Measurements from ENCODE around the gene PCBP4.
"Not testable (repeated sequence)": the region's sequence is repeated elsewhere in the genome, so short reads cannot be mapped to it uniquely, and the experiment has no call there.

PCBP4 gene

DNA sequence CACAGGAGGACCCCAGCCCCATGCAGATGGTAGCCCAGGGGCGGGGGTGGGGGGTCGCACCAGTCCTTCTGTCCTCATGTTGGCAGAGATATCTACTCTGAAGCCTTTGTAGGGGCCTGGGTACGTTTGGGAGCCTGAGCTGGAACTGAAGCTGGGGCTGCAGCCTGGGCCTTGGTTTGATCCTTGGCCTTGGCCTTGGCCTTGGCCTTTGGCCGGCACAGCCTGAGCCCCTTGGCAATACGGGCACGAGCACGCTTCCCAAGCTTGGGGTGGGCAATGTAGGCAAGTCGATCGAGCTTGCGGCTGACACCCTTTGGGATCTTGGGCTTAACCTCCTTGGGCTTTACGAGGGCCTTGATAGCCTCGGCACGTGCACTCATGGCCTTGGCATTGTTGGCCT lies 26.4 kb upstream of the PCBP4 start:
- DNase-seq = peak in 1 of 3 experiments; percentile 8

DNA sequence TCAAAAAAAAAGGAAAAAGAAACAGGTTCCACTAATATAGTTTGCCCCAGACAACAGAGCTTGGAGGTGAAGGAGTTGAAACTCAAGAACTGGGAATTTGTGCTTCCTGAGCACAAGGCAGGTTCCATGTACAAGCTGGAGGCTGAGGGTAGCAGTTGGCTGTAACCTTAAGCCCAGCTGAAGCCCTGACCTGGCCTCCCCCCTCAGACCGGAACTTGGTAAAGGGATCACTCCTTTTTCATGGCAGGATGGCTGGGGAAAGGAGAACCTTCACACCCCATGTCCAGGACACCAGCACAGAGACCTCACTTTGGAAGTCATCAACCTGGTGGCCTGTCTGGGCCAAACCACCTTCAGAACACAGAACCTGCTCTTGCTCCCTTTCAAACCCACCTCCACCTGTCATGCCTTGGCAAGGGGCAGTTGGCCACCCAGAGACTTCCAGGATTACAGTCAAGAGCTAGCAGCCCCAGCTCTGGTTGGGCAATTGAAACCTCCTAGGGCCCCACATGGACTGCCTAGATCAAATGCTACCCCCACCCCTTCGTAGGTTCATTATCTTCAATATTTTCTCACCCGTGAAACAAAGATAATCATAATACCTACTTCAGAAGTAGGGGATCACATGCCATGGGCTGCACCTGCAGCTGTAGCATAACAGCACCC lies 24.9 kb upstream of the PCBP4 start:
- DNase-seq = no peak

DNA sequence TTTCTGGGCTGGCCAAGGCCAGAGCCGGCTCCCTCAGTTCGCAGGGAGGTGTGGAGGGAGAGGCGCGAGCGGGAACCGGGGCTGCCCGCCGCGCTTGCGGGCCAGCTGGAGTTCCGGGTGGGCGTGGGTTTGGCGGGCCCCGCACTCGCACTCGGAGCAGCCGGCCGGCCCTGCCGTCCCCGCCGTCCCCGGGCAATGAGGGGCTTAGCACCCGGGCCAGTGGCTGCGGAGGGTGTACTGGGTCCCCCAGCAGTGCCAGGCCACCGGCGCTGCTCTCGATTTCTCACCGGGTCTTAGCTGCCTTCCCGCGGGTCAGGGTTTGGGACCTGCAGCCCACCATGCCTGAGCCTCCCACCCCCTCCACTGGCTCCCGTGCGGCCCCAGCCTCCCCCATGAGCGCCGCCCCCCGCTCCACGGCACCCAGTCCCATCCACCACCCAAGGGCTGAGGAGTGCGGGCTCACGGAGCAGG lies 23.3 kb upstream of the PCBP4 start:
- not testable (repeated sequence) for DNase-seq

DNA sequence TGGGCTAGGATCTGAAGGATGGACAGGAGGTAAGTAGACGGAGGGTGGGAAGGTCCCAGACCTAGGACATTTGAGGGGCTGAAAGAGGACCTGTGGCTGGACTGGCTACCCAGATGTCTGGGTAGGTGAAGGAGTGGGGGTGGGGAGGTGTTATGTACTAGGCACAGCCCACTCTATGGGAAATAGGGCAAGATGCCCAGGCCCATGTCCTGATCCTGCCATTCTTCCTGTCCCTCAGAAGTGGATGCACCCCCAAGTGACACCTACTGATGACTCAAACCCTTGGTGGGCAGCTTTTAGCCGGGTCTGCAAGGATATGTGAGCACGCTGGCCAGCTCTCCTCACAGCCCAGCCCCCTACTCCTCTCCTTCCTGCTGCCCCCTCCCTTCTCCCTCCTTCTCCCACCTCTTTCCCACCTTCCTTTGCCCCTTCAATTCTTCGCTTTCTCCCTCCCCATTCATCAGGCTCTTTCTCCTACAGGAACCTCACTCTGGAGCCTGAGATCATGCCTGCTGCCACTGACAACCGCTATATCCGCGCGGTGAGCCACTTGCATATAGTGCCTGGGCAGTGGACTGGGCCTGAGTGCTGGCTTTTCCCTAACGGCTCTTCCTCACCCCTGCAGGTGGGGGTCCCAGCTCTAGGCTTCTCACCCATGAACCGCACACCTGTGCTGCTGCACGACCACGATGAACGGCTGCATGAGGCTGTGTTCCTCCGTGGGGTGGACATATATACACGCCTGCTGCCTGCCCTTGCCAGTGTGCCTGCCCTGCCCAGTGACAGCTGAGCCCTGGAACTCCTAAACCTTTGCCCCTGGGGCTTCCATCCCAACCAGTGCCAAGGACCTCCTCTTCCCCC lies 21.3 kb upstream of the PCBP4 start:
- no peak for DNase-seq

DNA sequence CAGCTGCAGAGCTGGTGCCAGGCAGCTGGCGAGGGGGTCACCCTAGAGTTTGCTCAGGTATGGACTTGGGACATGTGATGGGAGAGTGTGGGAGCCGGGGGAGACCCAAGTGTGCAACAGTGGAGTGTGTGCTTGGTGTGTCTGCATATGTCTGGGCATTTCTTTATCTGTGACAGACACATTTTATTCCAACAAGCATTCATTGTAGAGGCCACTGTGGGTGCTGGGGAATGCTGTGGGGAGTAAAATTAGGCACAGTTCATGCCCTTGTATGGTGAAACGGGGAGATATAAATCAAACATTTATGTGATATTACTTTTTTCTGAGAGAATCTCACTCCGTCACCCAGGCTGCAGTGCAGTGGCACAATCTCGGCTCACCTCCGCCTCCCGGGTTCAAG lies 20.3 kb upstream of the PCBP4 start:
- no peak for DNase-seq

DNA sequence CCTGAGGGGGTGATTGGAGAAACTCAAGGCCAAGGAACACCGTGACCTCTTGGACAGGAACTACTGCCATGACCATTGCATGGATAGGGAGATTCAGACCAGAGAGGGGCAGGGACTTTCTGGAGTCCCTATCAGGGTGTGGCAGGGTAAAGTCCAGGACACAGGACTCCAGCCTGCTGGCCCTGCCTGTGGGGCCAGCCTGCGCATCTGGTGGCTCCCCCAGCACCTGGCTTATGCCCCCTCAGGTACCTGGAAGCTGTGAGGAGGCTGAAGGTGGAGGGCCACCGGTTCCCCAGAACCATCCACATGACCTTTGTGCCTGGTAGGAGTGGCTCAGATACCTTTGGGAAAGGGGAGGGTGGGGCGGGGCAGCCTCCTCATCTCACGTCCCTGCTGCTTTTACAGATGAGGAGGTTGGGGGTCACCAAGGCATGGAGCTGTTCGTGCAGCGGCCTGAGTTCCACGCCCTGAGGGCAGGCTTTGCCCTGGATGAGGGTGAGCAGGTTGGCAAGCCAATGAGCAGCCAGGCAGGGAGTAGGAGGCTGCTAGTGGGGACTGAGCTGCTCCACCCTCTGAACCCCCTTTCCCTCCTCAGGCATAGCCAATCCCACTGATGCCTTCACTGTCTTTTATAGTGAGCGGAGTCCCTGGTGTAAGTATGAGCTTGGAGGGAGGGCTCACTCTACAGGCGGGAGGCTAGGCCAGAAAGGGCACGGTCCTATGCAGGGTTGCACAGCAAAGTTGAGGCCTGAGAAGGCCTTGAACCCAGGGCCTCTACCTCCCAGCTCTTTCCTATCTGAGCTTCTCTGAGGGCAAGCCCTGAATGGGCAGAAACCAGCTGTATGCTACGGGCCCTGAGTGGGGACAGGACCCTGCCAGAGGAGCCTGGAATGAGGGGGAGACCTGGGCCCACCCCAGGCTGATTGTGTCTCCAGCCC lies 19.0 kb upstream of the PCBP4 start:
- DNase-seq = no peak

DNA sequence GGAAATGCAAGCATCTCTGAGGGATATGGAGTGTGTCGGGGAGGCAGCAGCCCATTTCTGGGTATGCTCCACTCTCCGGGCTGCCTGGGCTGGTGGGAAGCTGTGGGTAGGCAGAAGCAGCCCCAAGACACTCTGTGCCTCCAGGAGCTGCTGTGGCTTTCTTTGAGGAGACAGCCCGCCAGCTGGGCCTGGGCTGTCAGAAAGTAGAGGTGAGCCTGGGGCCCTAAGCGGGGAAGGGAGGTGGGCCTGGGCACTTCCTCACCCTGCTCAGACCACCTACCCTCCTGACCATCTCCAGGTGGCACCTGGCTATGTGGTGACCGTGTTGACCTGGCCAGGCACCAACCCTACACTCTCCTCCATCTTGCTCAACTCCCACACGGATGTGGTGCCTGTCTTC lies 17.8 kb upstream of the PCBP4 start:
- DNase-seq = no peak

DNA sequence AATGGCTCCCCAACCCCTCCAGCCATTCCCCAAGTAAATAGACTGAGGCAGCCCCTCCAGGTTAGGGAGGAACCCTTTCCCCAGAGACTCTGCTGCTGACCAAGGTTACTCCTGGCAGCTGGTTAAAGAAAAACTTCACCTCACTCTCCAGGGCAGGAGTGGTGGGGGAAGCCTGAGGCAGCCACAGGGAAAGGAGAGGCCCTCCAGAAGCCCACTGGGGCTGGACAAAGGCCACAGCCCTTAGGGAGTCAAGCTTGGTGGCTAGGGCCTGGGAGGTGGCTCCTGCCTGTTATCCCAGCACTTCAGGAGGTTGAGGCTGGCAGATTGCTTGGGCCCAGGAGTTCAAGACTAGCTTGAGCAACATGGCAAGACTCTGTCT lies 17.0 kb upstream of the PCBP4 start:
- no peak for DNase-seq

DNA sequence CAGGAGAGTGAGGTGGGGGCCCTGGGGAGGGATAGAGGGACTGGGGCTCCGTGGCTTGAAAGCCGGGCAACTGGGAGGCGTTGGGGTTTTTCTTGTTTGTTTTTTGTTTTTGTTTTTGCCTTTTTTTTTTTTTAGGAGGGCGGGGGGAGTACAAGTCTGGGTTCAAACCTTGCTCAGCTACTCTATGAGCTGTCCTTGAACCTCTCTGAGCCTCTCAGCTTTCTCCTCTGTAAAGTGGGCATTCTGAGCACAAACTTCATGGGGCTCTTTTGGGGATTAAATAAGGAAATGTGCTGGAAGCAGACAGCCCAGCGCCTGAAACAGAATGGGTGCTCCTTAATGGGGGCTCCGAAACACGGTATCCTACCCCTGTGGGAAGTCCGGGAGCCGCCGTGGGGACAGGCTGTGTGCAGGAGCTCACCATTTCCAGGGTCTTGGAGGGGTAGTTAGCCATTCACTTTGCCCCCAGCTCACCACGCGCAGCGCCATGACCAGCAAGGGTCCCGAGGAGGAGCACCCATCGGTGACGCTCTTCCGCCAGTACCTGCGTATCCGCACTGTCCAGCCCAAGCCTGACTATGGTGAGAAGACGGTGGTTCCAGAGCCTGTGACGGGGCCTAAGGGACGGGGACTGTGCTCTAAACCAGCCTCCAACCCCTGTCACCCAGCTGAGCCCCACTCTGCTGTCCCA lies 16.5 kb upstream of the PCBP4 start:
- DNase-seq = no peak

DNA sequence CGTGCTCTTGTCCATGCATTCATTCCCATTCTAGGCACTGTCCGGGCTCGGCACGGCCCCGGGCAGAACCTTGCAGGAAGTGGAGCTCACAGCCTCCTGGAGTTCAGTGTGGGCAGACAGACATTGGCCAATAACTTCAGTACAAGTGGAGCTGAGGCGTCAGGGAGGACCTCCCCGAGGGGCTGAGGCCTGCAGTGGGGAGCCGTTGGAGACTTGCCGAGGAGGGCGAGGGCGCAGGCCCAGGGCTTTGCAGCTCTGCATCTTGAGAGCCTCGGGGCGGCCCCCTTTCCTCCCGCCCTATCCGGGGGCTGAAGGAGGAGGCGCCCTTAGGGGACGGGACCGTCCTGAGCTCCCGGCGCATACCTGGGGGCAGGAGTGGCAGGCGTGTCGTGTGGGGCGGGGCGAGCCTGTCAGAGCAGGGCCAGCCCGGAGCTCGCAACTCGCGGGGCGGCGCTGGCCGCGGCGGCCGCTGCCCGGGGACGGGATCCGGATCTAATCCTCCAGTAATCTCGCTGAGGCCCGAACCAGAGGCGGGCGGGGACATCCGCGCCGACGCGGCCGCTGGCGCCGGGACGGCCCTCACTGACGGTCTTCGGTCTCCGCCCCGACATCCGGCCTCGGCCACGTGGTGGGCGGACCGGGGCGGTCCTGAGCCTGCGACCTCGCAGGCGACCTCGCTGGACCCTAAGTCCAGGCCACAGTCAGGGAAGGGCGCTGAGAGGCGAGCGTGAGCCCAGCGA lies 15.8 kb upstream of the PCBP4 start, which contains the start of gene ACY1:
Gene ACY1, plus strand, starts transcription at position 698 of the 740 bp plus-strand sequence. CDS start 530 bp downstream, outside the sequence.
- peak; percentile 23 to 66 (median 62) for DNase-seq

DNA sequence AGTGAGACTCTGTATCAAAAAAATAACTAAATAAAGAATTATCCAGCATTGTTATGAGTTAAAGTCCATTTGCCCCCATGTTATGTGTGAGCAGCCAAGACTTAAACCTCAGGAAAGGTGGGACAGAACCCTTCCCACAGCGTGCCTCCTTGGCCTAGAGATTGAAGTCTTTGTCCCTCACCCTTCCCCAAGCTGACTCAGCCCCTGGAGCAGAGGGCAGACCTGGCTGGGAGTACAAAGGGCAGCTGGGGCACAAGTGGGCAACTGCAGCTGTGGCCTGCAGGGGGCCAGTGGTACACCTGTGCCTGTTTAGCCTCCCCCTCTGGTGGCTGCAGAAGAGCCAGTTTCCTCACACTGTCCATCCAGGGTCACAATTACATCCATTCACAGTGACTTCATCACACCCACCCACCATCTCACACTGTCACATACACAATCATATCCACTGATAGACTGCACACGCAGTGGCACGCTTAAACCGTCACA lies 15.1 kb upstream of the PCBP4 start:
- peak in 2 of 3 experiments; percentile 59 to 79 for DNase-seq

DNA sequence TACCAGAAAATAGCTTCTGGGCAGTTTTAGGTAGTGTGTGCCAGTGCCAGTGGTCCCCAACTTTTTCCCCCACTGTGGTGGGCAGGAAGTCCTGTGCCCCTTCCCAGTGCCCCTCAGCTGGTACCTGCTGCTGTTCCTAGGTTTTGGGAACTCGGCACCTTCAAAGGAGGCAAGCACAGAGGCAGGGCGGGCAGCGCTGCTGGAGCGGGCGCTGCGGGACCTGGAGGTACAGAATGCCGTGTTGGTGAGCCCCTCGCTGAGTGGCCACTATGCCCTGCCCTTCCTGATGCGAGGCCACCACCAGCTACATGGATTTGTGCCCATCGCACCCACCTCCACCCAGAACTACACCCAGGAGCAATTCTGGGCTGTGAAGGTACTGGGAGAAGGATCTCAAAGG lies 13.0 kb upstream of the PCBP4 start:
- DNase-seq = no peak

DNA sequence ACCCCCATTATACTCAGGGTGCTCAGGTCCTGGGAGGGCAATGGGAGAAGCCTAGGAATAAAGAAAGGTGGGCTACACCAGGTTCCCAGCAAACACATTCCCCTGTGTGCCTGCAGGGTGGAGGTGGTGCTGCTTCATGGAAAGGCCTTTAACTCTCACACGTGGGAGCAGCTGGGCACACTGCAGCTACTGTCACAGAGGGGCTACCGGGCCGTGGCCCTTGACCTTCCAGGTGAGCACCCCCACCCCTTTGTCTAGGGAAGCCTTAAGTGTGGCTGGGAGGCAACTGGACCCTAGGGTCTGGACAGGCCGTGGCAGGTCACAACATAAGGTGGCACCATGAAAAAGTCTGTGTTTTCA lies 10.9 kb upstream of the PCBP4 start:
- DNase-seq = no peak

DNA sequence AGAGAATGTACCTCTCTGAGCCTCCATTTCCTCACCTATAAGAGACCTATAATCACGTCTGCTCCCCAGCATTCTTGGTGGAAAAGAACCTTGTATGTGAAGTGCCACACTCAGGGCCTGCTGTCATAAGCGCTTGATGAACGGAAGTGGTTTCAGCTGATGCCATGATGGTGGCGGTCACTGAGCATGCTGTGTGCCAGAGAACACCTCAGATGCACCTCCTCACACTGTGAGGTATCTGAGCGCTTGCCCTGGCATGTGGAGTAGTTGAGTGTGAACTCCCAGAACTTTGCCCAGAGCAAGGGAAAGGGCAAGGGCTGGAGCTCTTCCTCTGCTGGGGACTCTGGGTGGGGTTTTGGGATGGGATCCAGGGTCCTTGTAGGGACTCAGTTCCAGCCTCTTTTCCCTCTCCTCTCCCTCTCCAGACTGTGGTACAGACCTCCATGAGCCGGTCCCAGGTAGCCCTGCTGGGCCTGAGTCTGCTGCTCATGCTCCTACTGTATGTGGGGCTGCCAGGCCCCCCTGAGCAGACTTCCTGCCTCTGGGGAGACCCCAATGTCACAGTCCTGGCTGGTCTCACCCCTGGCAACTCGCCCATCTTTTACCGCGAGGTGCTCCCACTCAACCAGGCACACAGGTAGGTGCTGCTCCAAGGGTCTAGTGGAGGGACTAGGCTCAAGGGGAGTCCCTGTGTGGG lies 10.3 kb upstream of the PCBP4 start:
- no peak for DNase-seq

DNA sequence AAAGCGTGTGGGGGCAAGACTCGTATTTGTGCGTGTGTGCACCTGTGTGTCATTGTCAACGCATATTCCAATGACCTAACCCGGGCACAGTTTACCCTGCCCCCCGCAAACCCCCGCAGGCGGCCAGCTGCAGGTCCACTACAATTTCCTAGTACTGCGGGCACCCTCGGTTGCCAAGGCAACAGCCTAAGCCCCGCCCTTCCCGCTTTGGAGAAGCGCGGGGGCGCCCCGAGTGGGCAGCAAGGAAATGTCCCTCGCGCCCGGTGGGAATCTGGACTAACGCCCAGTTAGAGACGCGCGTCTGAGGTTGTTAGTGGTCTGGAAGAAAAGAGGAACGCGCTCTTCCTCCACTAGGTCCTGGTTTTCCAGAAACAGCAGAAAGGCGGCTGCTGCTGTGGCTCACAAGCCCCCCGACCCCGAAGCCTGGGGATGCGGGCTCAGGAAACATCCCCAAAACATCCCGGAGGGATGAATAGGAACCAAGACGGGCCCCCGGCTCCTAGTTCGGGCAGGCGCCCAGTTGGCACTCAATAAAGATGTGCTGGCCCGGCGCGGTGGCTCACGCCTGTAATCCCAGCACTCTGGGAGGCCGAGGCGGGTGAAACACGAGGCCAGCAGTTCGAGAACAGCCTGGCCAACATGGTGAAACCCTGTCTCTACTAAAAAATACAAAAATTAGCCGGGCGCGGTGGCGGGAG lies 8.7 kb upstream of the PCBP4 start:
- DNase-seq = peak in 2 of 3 experiments; percentile 51 to 78

DNA sequence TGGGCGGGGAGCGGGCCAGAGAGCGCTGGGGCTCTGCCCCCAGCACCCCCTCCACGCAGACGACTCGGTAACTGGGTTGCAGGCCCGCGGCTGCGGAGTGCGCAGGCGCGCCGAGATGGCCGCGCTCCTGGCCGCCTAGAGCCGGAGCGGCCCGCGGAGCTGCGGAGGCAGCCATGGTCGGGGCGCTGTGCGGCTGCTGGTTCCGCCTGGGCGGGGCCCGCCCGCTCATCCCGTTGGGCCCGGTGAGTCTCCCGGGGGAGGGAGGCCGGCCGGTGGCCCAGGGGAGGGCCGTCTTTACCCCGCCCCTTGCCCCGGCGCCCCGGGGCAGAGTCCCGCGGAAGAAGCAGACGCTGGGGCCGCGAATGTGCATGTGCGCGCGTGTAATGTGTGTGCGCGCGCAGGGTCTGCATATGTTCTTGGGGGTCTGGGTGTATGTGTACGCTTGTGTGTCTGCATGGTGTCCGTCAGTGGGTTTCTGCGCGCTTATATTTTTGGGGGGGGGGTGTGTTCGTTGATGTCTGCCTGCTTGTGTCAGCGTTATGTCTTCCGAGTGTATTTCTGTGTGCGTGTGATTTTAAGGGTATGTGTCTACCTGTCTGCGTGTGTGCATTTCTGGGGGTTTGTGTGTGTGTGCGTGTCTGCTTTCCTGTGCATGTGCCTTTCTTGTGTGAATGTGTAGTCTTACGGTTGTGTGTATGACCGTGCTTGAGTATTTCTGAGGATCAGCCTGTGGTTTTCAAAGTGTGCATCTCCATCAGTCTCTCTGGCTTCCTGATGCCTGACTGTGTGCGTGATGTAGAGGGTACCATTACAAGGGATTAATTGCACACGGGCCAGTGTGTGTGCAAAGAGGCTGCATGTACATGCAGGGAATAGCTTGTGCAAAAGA lies 8.0 kb upstream of the PCBP4 start, which contains the start of gene ABHD14A:
Gene ABHD14A, plus strand, starts transcription at position 102 of the 889 bp plus-strand sequence. Its CDS starts 72 bp downstream, at position 174.
- DNase-seq = peak; percentile 41 to 72 (median 70)

DNA sequence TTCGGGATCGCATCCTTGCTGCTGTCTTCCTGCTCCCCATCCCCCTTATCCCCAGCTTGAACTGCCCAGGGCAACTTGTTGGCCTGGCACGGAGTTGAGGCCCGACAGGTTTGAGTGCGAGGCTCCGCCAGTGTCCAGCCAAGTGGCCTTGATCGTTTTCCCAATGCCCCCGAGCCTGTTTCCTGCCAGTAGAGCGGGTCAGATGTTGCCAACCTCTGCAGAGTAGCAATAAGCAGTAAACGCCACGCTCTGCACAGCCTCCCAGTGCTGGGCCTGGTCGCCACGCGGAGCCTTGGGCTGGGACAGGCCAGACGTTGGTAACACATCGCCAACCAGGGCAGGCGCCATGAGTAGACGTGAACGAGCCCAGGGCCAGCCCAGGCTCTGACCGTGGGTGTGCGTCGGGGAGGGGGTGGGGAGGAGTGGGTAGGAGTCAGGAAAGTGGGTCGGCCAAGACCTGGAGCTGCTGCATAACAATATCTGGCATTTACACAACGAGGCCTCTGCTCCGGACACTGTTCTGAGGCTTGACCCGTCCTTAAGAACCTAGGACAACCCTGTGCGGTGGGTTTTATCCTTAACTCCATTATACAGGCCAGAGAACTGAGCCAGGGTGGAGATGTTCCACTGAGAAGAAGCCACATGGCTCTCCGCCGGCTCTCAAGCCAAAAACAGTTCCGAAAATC lies 7.2 kb upstream of the PCBP4 start:
- DNase-seq = peak in 1 of 3 experiments; percentile 56

DNA sequence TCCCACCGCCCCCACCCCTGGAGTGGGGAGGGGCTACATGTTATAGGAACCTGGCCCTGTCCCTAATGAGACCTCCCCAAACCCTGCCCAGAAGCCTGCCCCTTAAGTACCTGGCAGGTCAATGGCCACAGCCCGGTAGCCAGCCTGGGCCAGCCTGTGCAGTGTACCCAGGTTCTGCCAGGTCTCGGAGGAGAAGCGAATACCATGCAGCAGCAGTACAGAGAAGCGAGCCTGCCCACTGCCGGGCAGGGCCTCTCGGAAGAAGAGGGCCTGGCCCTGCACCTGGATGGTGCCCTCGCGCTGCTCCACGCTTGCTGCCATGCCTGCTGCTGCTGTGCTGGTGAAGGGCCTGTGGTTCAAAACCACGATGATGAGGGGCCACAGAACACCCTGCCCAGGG lies 4.1 kb upstream of the PCBP4 start:
- DNase-seq = no peak
